GM18508 (cell line): ENCODE measurements around the gene NTNG1.
"Not testable (repeated sequence)": the region's sequence is repeated elsewhere in the genome, so short reads cannot be mapped to it uniquely, and the experiment has no call there.

Source experiments
- ATAC-seq: cut with Tn5 transposase; IDR thresholded peaks from one replicate; pipeline ENCODE4 v1.9.1; 2021; ENCODE audit warnings: moderate number of reproducible peaks; ENCODE audit not compliant: insufficient read depth, unreplicated experiment

Gene NTNG1

GRCh38 chr1:107142140-107142542 lies 1.3 kb downstream of the NTNG1 start:
- no peak for ATAC-seq

- ATAC-seq = no peak
Observed at GRCh38 chr1:107142666-107143065, 1.8 kb downstream of the NTNG1 start.

- ATAC-seq = no peak
Observed at GRCh38 chr1:107145637-107146036, 4.8 kb downstream of the NTNG1 start.

- no peak for ATAC-seq
Observed at GRCh38 chr1:107147843-107148242, 7.0 kb downstream of the NTNG1 start.

GRCh38 chr1:107149946-107150345 lies 9.1 kb downstream of the NTNG1 start:
- ATAC-seq = no peak

- ATAC-seq = no peak
Observed at GRCh38 chr1:107151295-107151694, 10.5 kb downstream of the NTNG1 start.

GRCh38 chr1:107152395-107152794 lies 11.6 kb downstream of the NTNG1 start:
- no peak for ATAC-seq

GRCh38 chr1:107153014-107153413 lies 12.2 kb downstream of the NTNG1 start:
- no peak for ATAC-seq

GRCh38 chr1:107158496-107158895 lies 17.7 kb downstream of the NTNG1 start:
- no peak for ATAC-seq

GRCh38 chr1:107158991-107159390 lies 18.2 kb downstream of the NTNG1 start:
- no peak for ATAC-seq

GRCh38 chr1:107162745-107163144 lies 21.9 kb downstream of the NTNG1 start:
- no peak for ATAC-seq

GRCh38 chr1:107164901-107165300 lies 24.1 kb downstream of the NTNG1 start:
- not testable (repeated sequence) for ATAC-seq

GRCh38 chr1:107169615-107170014 lies 28.8 kb downstream of the NTNG1 start:
- no peak for ATAC-seq

- ATAC-seq = no peak
Observed at GRCh38 chr1:107171333-107171732, 30.5 kb downstream of the NTNG1 start.

GRCh38 chr1:107172450-107173170 lies 31.8 kb downstream of the NTNG1 start:
- no peak for ATAC-seq

- ATAC-seq = no peak
Observed at GRCh38 chr1:107175102-107175909, 34.5 kb downstream of the NTNG1 start.

GRCh38 chr1:107181253-107181969 lies 40.6 kb downstream of the NTNG1 start:
- no peak for ATAC-seq

- no peak for ATAC-seq
Observed at GRCh38 chr1:107183011-107183410, 42.2 kb downstream of the NTNG1 start.

- ATAC-seq = no peak
Observed at GRCh38 chr1:107184888-107185287, 44.0 kb downstream of the NTNG1 start.

GRCh38 chr1:107187399-107187798 lies 46.6 kb downstream of the NTNG1 start:
- no peak for ATAC-seq

- ATAC-seq = no peak
Observed at GRCh38 chr1:107188160-107188559, 47.3 kb downstream of the NTNG1 start.
